ENCODE data around the gene ZMIZ1. TPM values are rescaled to one million over a fixed set of nuclear protein-coding genes. Genes with fewer than 3 reads are reported as not detected.

ZMIZ1 gene
- total RNA-seq, 1 experiment from 2014 or later: 42.3 TPM

GRCh38 chr10:79253704-79254103 lies 184.9 kb downstream of the ZMIZ1 start:
- TF ChIP-seq CTCF (IDR thresholded peaks at IDR 0.05; ENCODE audit: insufficient read depth in 1 of 2, low read depth in 1 of 2, low read length in 1 of 2, severe bottlenecking in 1 of 2, unreplicated experiment in 1 of 2): no peak
- Mint-ChIP-seq H3K27me3 (ENCODE audit: insufficient read depth, unreplicated experiment) (no peaks in the 10 kb centered on the region), H3K36me3 (ENCODE audit: insufficient read depth, unreplicated experiment) (peaks cover 31% of the 10 kb centered on the region), H3K27ac (ENCODE audit: unreplicated experiment) (no peak overlapping the region), H3K4me3 (ENCODE audit: unreplicated experiment) (no peak overlapping the region), H3K9me3 (ENCODE audit: unreplicated experiment) (no peaks in the 10 kb centered on the region), H3K4me1 (ENCODE audit: low read depth, unreplicated experiment) (peaks cover 7% of the 10 kb centered on the region)
- Histone ChIP-seq H3K4me3 (ENCODE audit: low read depth, low read length) (no peak overlapping the region), H3K4me1 (no peaks in the 10 kb centered on the region), H3K36me3 (ENCODE audit: control insufficient read depth, insufficient read depth, low read length) (no peaks in the 10 kb centered on the region; the same call in 1 of the 2 replicates), H3K27me3 (replicated peaks; ENCODE audit: control insufficient read depth, insufficient read depth, low read length) (no peaks in the 10 kb centered on the region), H3K9me3 (no peaks in the 10 kb centered on the region)
- BruUV-seq (replicated peaks): no TSS peak
- no peak for DNase-seq
- ChIA-PET POLR2A (no interaction called here), CTCF (no interaction called here)
- intact Hi-C loops (cut with micrococcal nuclease; ENCODE audit: unreplicated experiment): no loop called here

GRCh38 chr10:79254333-79255006 lies 185.7 kb downstream of the ZMIZ1 start:
- H3K27me3 ChIP-seq (replicated peaks; ENCODE audit: control insufficient read depth, insufficient read depth, low read length): no peaks in the 10 kb centered on the region
- no peaks in the 10 kb centered on the region; the same call in 1 of the 2 replicates for H3K36me3 ChIP-seq (ENCODE audit: control insufficient read depth, insufficient read depth, low read length)
- ChIA-PET CTCF (no interaction called here), POLR2A (no interaction called here)
- Mint-ChIP-seq H3K4me1 (ENCODE audit: low read depth, unreplicated experiment) (peaks cover 7% of the 10 kb centered on the region), H3K27ac (ENCODE audit: unreplicated experiment) (no peak overlapping the region), H3K27me3 (ENCODE audit: insufficient read depth, unreplicated experiment) (no peaks in the 10 kb centered on the region), H3K4me3 (ENCODE audit: unreplicated experiment) (no peak overlapping the region), H3K9me3 (ENCODE audit: unreplicated experiment) (no peaks in the 10 kb centered on the region), H3K36me3 (ENCODE audit: insufficient read depth, unreplicated experiment) (peaks cover 31% of the 10 kb centered on the region)
- TF ChIP-seq CTCF (IDR thresholded peaks at IDR 0.05; ENCODE audit: insufficient read depth in 1 of 2, low read depth in 1 of 2, low read length in 1 of 2, severe bottlenecking in 1 of 2, unreplicated experiment in 1 of 2): no peak
- H3K4me1 ChIP-seq: no peaks in the 10 kb centered on the region
- intact Hi-C loops (cut with micrococcal nuclease; ENCODE audit: unreplicated experiment): no loop called here
- H3K4me3 ChIP-seq (ENCODE audit: low read depth, low read length): no peak overlapping the region
- H3K9me3 ChIP-seq: no peaks in the 10 kb centered on the region
- BruUV-seq (replicated peaks): no TSS peak
- DNase-seq: no peak

GRCh38 chr10:79255007-79255507 lies 186.3 kb downstream of the ZMIZ1 start:
- Histone ChIP-seq H3K4me1 (peaks cover 2% of the 10 kb centered on the region; the same call in 1 of the 2 replicates), H3K27me3 (replicated peaks; ENCODE audit: control insufficient read depth, insufficient read depth, low read length) (no peaks in the 10 kb centered on the region), H3K4me3 (ENCODE audit: low read depth, low read length) (no peak overlapping the region), H3K36me3 (ENCODE audit: control insufficient read depth, insufficient read depth, low read length) (no peaks in the 10 kb centered on the region; the same call in 1 of the 2 replicates), H3K9me3 (no peaks in the 10 kb centered on the region)
- no peak for DNase-seq
- Mint-ChIP-seq H3K36me3 (ENCODE audit: insufficient read depth, unreplicated experiment) (peaks cover 34% of the 10 kb centered on the region), H3K9me3 (ENCODE audit: unreplicated experiment) (no peaks in the 10 kb centered on the region), H3K4me1 (ENCODE audit: low read depth, unreplicated experiment) (peaks cover 11% of the 10 kb centered on the region), H3K4me3 (ENCODE audit: unreplicated experiment) (no peak overlapping the region), H3K27me3 (ENCODE audit: insufficient read depth, unreplicated experiment) (no peaks in the 10 kb centered on the region), H3K27ac (ENCODE audit: unreplicated experiment) (no peak overlapping the region)
- no TSS peak for BruUV-seq (replicated peaks)
- no peak for TF ChIP-seq CTCF (IDR thresholded peaks at IDR 0.05; ENCODE audit: insufficient read depth in 1 of 2, low read depth in 1 of 2, low read length in 1 of 2, severe bottlenecking in 1 of 2, unreplicated experiment in 1 of 2)
- CTCF ChIA-PET: no interaction called here
- POLR2A ChIA-PET: no interaction called here
- intact Hi-C loops (cut with micrococcal nuclease; ENCODE audit: unreplicated experiment): no loop called here

Data from Caco-2 (cell line).